ENCODE results near the gene FREM1.

- TF ChIP-seq CTCF (IDR thresholded peaks at IDR 0.05) (no peak), POLR2AphosphoS5 (IDR thresholded peaks at IDR 0.05; ENCODE audit: insufficient read depth in 1 of 2, low read depth in 1 of 2) (no peak)
Observed at GRCh38 chr9:14923701-14924100, 13.5 kb upstream of the FREM1 start.
